Esophagus muscularis mucosa (tissue), 3 donors: ENCODE measurements around the gene YY1.

Experiments
- CTCF ChIP-seq, 3 experiments: fragments of 200-600 bp in 2 of 3; fragments of 450-650 bp in 1 of 3; sonication (generic) in 2 of 3; IDR thresholded peaks; one replicate each; pipeline ENCODE4 v1.5.1; 2017 to 2019; ENCODE audit warnings: antibody characterized with exemption in 3 of 3, mild to moderate bottlenecking in 2 of 3, moderate library complexity in 1 of 3
- POLR2AphosphoS5 ChIP-seq, 2 donors: sonication (generic); formaldehyde crosslinking; IDR thresholded peaks; one replicate each; pipeline ENCODE4 v1.6.1; 2017; ENCODE audit warnings: antibody characterized with exemption in 2 of 2

- no peak for TF ChIP-seq POLR2AphosphoS5 (IDR thresholded peaks at IDR 0.05)
- no peak for TF ChIP-seq CTCF (IDR thresholded peaks at IDR 0.05)
These were observed 13.7 kb downstream of the YY1 start for GRCh38 chr14:100252684-100253083.
